H1 (cell line): ENCODE results near the gene UBTD1. TPM values are rescaled to one million over a fixed set of nuclear protein-coding genes. Genes with fewer than 3 reads are reported as not detected.

Source experiments
- CTCF ChIA-PET: fragments of 300-600 bp; sonication (Branson Sonifier 250); formaldehyde crosslinking; loops from one replicate; lab custom pipeline; 2021; ENCODE audit not compliant: partially characterized antibody; lab: Charles Lee
- POLR2A ChIA-PET: fragments of 300-600 bp; sonication (Branson Sonifier 250); formaldehyde crosslinking; loops from one replicate; lab custom pipeline; 2021; ENCODE audit warnings: inconsistent platforms; ENCODE audit not compliant: partially characterized antibody; lab: Charles Lee
- DNase-seq, 2 experiments: peaks; one replicate each; pipeline versions ENCODE4 v3.0.0 to v3.0.0-alpha.2; 2010 to 2022; ENCODE audit warnings: low spot score in 2 of 2, low read depth in 1 of 2, mixed read lengths in 1 of 2
- FAIRE-seq: peaks from 2 replicates; lab custom pipeline; 2011; peaks lifted over from hg19 to GRCh38; lab: Jason Lieb, UNC
- H2AFZ ChIP-seq: 2 replicates; pipeline ENCODE4 v1.8.1; 2012; ENCODE audit warnings: low read length, inconsistent platforms
- H2AK5ac ChIP-seq: 2 replicates; pipeline ENCODE4 v1.6.1; 2013; ENCODE audit warnings: low read depth, low read length
- H2BK120ac ChIP-seq: replicated peaks from 2 replicates; pipeline ENCODE3; 2013; ENCODE audit warnings: low read depth, low read length, inconsistent platforms
- H2BK12ac ChIP-seq: 2 replicates; pipeline ENCODE4 v1.6.1; 2013; ENCODE audit warnings: low read depth, low read length
- H2BK15ac ChIP-seq: 2 replicates; pipeline ENCODE4 v1.6.1; 2013; ENCODE audit warnings: low read length
- H2BK20ac ChIP-seq: 2 replicates; pipeline ENCODE4 v1.6.1; 2013; ENCODE audit warnings: low read length
- H2BK5ac ChIP-seq: 2 replicates; pipeline ENCODE4 v1.6.1; 2013; ENCODE audit warnings: low read depth, low read length
- H3K14ac ChIP-seq: 2 replicates; pipeline ENCODE4 v1.6.1; 2013; ENCODE audit warnings: inconsistent platforms; ENCODE audit not compliant: insufficient read length
- H3K18ac ChIP-seq: 2 replicates; pipeline ENCODE4 v1.6.1; 2013; ENCODE audit warnings: low read length; ENCODE audit errors: extremely low read depth
- H3K23ac ChIP-seq: 2 replicates; pipeline ENCODE4 v1.6.1; 2013; ENCODE audit warnings: inconsistent platforms; ENCODE audit not compliant: insufficient read length
- H3K23me2 ChIP-seq: 2 replicates; pipeline ENCODE4 v1.6.1; 2013; ENCODE audit warnings: low read depth, low read length
- H3K27ac ChIP-seq: 2 replicates; pipeline ENCODE4 v1.6.1; 2011; ENCODE audit warnings: low read depth, low read length, inconsistent platforms
- H3K27me3 ChIP-seq, 4 experiments: replicated peaks in 1 of 4; 1 replicate in 1 of 4; 2 replicates in 3 of 4; pipeline versions ENCODE4 v1.6.1 to v1.8.1; 2011 to 2013; ENCODE audit warnings: low read length in 3 of 4, mild to moderate bottlenecking in 3 of 4, inconsistent platforms in 2 of 4, mixed read lengths in 2 of 4, moderate library complexity in 1 of 4; ENCODE audit not compliant: control insufficient read depth in 3 of 4, insufficient read depth in 3 of 4; ENCODE audit errors: extremely low read depth in 1 of 4
- H3K36me3 ChIP-seq, 4 experiments: 2 replicates each; pipeline versions ENCODE4 v1.6.1 to v1.8.1; 2011 to 2013; ENCODE audit warnings: mild to moderate bottlenecking in 4 of 4, low read length in 3 of 4, moderate library complexity in 2 of 4, control low read depth in 1 of 4, inconsistent platforms in 1 of 4; ENCODE audit not compliant: insufficient read depth in 4 of 4, control insufficient read depth in 2 of 4
- H3K4ac ChIP-seq: replicated peaks from 2 replicates; pipeline ENCODE3; 2013; ENCODE audit warnings: low read length, low read depth, mixed read lengths, inconsistent platforms; ENCODE audit not compliant: insufficient read length
- H3K4me1 ChIP-seq, 4 experiments: replicated peaks in 1 of 4; 1 replicate in 1 of 4; 2 replicates in 3 of 4; pipeline versions ENCODE4 v1.6.1 to v1.8.1; 2011 to 2013; ENCODE audit warnings: low read length in 3 of 4, inconsistent platforms in 2 of 4, mixed read lengths in 1 of 4; ENCODE audit not compliant: insufficient read depth in 4 of 4, control insufficient read depth in 3 of 4
- H3K4me2 ChIP-seq, 2 experiments: 2 replicates each; pipeline versions ENCODE4 v1.6.1 to v1.8.1; 2011 to 2013; ENCODE audit warnings: low read depth in 2 of 2, low read length in 2 of 2, control low read depth in 1 of 2, inconsistent platforms in 1 of 2, mild to moderate bottlenecking in 1 of 2; ENCODE audit not compliant: insufficient read depth in 1 of 2
- H3K4me3 ChIP-seq, 4 experiments: fragments of 200-600, 300-600 bp in 1 of 4; sonication (generic), shearing (Covaris generic), sonication (Bioruptor Twin) in 1 of 4; 2 replicates each; pipeline versions ENCODE4 v1.5.1 to v1.8.1; 2011 to 2016; ENCODE audit warnings: low read length in 4 of 4, low read depth in 3 of 4, control low read depth in 2 of 4, inconsistent platforms in 2 of 4, mild to moderate bottlenecking in 2 of 4, mixed read lengths in 1 of 4, moderate library complexity in 1 of 4; ENCODE audit not compliant: insufficient read depth in 2 of 4; ENCODE audit errors: extremely low read depth in 1 of 4
- H3K56ac ChIP-seq: replicated peaks from 2 replicates; pipeline ENCODE3; 2013; ENCODE audit warnings: low read depth, mild to moderate bottlenecking, mixed read lengths, low read length, inconsistent platforms; ENCODE audit not compliant: insufficient read length
- H3K79me1 ChIP-seq: 2 replicates; pipeline ENCODE4 v1.6.1; 2013; ENCODE audit warnings: low read depth, low read length, control low read depth
- H3K79me2 ChIP-seq, 2 experiments: 2 replicates each; pipeline versions ENCODE4 v1.6.1 to v1.8.1; 2012 to 2013; ENCODE audit warnings: low read length in 2 of 2, mild to moderate bottlenecking in 2 of 2, inconsistent platforms in 1 of 2; ENCODE audit not compliant: insufficient read depth in 2 of 2, control insufficient read depth in 1 of 2
- H3K9ac ChIP-seq, 4 experiments: replicated peaks in 1 of 4; 1 replicate in 1 of 4; 2 replicates in 3 of 4; pipeline versions ENCODE4 v1.6.1 to v1.8.1; 2011 to 2013; ENCODE audit warnings: low read depth in 3 of 4, low read length in 3 of 4, control low read depth in 2 of 4, mild to moderate bottlenecking in 2 of 4, moderate library complexity in 2 of 4, inconsistent platforms in 1 of 4; ENCODE audit errors: extremely low read depth in 1 of 4
- H3K9me3 ChIP-seq, 2 experiments: 2 replicates each; pipeline versions ENCODE4 v1.6.1 to v1.8.1; 2012 to 2013; ENCODE audit warnings: mild to moderate bottlenecking in 2 of 2, moderate library complexity in 2 of 2, control low read depth in 1 of 2, inconsistent platforms in 1 of 2, low read depth in 1 of 2, low read length in 1 of 2, mixed read lengths in 1 of 2; ENCODE audit not compliant: insufficient read depth in 2 of 2
- H4K20me1 ChIP-seq, 2 experiments: replicated peaks in 1 of 2; 2 replicates each; pipeline versions ENCODE3 to v1.8.1; 2011 to 2013; ENCODE audit warnings: inconsistent platforms in 2 of 2, low read length in 2 of 2, mild to moderate bottlenecking in 1 of 2; ENCODE audit not compliant: insufficient read depth in 2 of 2, control insufficient read depth in 1 of 2
- H4K5ac ChIP-seq: 2 replicates; pipeline ENCODE4 v1.6.1; 2013; ENCODE audit warnings: low read length, low read depth, mixed read lengths, inconsistent platforms; ENCODE audit not compliant: insufficient read length
- H4K8ac ChIP-seq: 2 replicates; pipeline ENCODE4 v1.8.0; 2013; ENCODE audit warnings: mild to moderate bottlenecking, moderate library complexity, low read length, inconsistent platforms; ENCODE audit not compliant: insufficient read depth; ENCODE audit errors: extremely low read depth
- H4K91ac ChIP-seq: replicated peaks from 2 replicates; pipeline ENCODE3; 2013; ENCODE audit warnings: low read length, mixed read lengths, inconsistent platforms; ENCODE audit not compliant: insufficient read length
- CHD1 ChIP-seq: IDR thresholded peaks from 2 replicates; pipeline ENCODE4 v1.6.1; 2012; ENCODE audit warnings: low read depth, low read length, improper control_type of control experiment
- KDM1A ChIP-seq: fragments of 200-600, 300-600 bp; sonication (generic); IDR thresholded peaks from 2 replicates; pipeline ENCODE4 v1.7.1; 2016; ENCODE audit warnings: mild to moderate bottlenecking, low read length, borderline replicate concordance
- MAFK ChIP-seq: IDR thresholded peaks from 2 replicates; pipeline ENCODE4 v1.6.1; 2012; ENCODE audit warnings: low read depth, mild to moderate bottlenecking, improper control_type of control experiment, low read length
- NANOG ChIP-seq: IDR thresholded peaks from 2 replicates; pipeline ENCODE4 v1.6.1; 2011; ENCODE audit warnings: low read length, low read depth, mild to moderate bottlenecking, inconsistent platforms; ENCODE audit not compliant: insufficient read depth, poor library complexity, severe bottlenecking
- POU5F1 ChIP-seq: IDR thresholded peaks from 2 replicates; pipeline ENCODE4 v1.6.1; 2011; ENCODE audit warnings: low read depth, mild to moderate bottlenecking, low read length, moderate library complexity
- SP2 ChIP-seq: IDR thresholded peaks from 2 replicates; pipeline ENCODE4 v1.6.1; 2012; ENCODE audit warnings: mild to moderate bottlenecking, low read length, inconsistent platforms
- SUZ12 ChIP-seq: fragments of 200-600 bp; sonication (generic); IDR thresholded peaks from 2 replicates; pipeline ENCODE4 v1.6.1; 2012; ENCODE audit warnings: mild to moderate bottlenecking, inconsistent platforms, low read length, moderate library complexity, mixed read lengths
- TCF12 ChIP-seq: IDR thresholded peaks from 2 replicates; pipeline ENCODE4 v1.6.1; 2011; ENCODE audit warnings: low read depth, mild to moderate bottlenecking, low read length
- USF2 ChIP-seq: IDR thresholded peaks from 2 replicates; pipeline ENCODE4 v1.6.1; 2011; ENCODE audit warnings: low read length, improper control_type of control experiment
- ZNF274 ChIP-seq: IDR thresholded peaks from 2 replicates; pipeline ENCODE4 v1.7.0; 2012; ENCODE audit warnings: low read length, borderline replicate concordance; ENCODE audit errors: extremely low read depth
- WGBS, 2 experiments: shearing (Covaris generic) in 1 of 2; methylation state at CpG; one replicate each; pipeline versions ENCODE4 v1.1.6 to v1.1.7; 2013 to 2015; ENCODE audit warnings: low lambda C conversion rate in 2 of 2, mixed read lengths in 2 of 2, inconsistent platforms in 1 of 2, low coverage in 1 of 2, missing lambda C conversion rate in 1 of 2; ENCODE audit not compliant: insufficient replicate concordance in 2 of 2, insufficient coverage in 1 of 2, insufficient read length in 1 of 2; ENCODE audit errors: extremely low coverage in 1 of 2, missing lambda C conversion rate in 1 of 2; 5-methylcytosine and 5-hydroxymethylcytosine counted together
- polyA plus RNA-seq, 7 experiments: library from polyadenylated mRNA; depleted of rRNA in 3 of 7; stranded (reverse) in 5 of 7; unstranded in 2 of 7; fragments of >200 nt in 5 of 7; fragments of 200-250 nt in 2 of 7; gene quantifications; 1 replicate in 5 of 7; 2 replicates in 1 of 7; 4 replicates in 1 of 7; pipeline versions ENCODE4 v1.2.1 to v1.2.3, GENCODE V29; 2011 to 2013; ENCODE audit warnings: missing spikeins in 2 of 7, mixed read lengths in 2 of 7
- total RNA-seq: library from RNA; stranded (reverse); fragmentation: NEBNext Ultra II Directional; extraction: Animal tissue kit (Norgen Biotek cat#: 25700); gene quantifications from 2 replicates; pipeline ENCODE4 v1.2.1, GENCODE V29; 2021
- TF ChIP-seq, protein P1 (sequence below), 3 experiments: IDR thresholded peaks; 1 replicate in 2 of 3; 2 replicates in 1 of 3; pipeline versions ENCODE4 v1.5.1 to v1.6.1; 2011; ENCODE audit warnings: low read length in 3 of 3, mild to moderate bottlenecking in 3 of 3, inconsistent platforms in 2 of 3, low read depth in 1 of 3, moderate library complexity in 1 of 3; ENCODE audit not compliant: insufficient read depth in 1 of 3; ENCODE audit errors: control extremely low read depth in 1 of 3

UBTD1 gene
- total and polyA plus RNA-seq, 2 of the 8 experiments (the other 6 are each of a cell fraction or from before 2014, with no cell fraction given): 22.3 to 36.2 TPM

DNA sequence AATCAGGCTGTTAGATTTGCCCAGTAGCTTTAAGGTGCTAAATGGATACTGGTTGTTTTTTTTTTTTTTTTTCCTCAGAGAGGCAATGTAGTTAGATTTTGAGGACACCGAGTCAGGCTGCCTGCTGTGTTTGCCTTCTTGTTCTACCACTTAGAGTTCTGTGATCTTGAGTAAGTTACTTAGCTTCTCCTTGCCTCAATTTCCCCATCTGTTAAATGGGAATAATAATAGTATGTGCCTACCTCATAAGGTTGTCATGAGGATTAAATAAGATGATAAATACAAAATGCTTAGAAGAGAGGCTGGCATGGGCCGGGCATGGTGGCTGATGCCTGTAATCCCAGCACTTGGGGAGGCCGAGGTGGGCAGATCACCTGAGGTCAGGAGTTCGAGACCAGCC is 120.0 kb downstream of the UBTD1 start:
- Histone ChIP-seq H2BK12ac (no peak overlapping the region), H4K5ac (no peak overlapping the region), H3K27ac (no peak overlapping the region), H4K91ac (no peak overlapping the region), H2AK5ac (no peak overlapping the region), H3K23me2 (no peaks in the 10 kb centered on the region)
- CTCF ChIA-PET: interaction anchor here (0.6 to 12.2 kb wide), 3 partner anchors 31 to 1609 kb away, joined by 3 to 152 read pairs (median 3); partner anchors contain the start of gene ANKRD2
- no peak for FAIRE-seq
- TF ChIP-seq CHD1 (no peak), TCF12 (no peak), USF2 (no peak), ZNF274 (no peak), NANOG (no peak), SUZ12 (no peak), MAFK (no peak), KDM1A (no peak), SP2 (no peak), POU5F1 (no peak)
- TF ChIP-seq, protein P1, sequence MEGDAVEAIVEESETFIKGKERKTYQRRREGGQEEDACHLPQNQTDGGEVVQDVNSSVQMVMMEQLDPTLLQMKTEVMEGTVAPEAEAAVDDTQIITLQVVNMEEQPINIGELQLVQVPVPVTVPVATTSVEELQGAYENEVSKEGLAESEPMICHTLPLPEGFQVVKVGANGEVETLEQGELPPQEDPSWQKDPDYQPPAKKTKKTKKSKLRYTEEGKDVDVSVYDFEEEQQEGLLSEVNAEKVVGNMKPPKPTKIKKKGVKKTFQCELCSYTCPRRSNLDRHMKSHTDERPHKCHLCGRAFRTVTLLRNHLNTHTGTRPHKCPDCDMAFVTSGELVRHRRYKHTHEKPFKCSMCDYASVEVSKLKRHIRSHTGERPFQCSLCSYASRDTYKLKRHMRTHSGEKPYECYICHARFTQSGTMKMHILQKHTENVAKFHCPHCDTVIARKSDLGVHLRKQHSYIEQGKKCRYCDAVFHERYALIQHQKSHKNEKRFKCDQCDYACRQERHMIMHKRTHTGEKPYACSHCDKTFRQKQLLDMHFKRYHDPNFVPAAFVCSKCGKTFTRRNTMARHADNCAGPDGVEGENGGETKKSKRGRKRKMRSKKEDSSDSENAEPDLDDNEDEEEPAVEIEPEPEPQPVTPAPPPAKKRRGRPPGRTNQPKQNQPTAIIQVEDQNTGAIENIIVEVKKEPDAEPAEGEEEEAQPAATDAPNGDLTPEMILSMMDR (IDR thresholded peaks at IDR 0.05; ENCODE audit: control extremely low read depth in 1 of 3, insufficient read depth in 1 of 3, low read depth in 1 of 3, low read length in 3 of 3): no peak
- TF ChIP-seq, all 59 proteins: peak for 0
- H2BK5ac ChIP-seq: no peak overlapping the region
- H3K79me2 ChIP-seq: no peaks in the 10 kb centered on the region
- no peak overlapping the region for H3K9ac ChIP-seq
- WGBS, 2 experiments: 77% methylated on average over 4 of the region's 4 CpGs; no CpG with 5 or more reads in 1 of the 2 experiments
- H3K79me1 ChIP-seq: no peaks in the 10 kb centered on the region
- no peak for DNase-seq
- no peaks in the 10 kb centered on the region for H3K27me3 ChIP-seq
- no peak overlapping the region for H3K4ac ChIP-seq
- no peak overlapping the region for H2BK120ac ChIP-seq
- no peak overlapping the region for H3K23ac ChIP-seq
- H2BK15ac ChIP-seq: no peak overlapping the region
- H4K20me1 ChIP-seq: peaks cover 0 to 4% of the 10 kb centered on the region in 2 experiments
- H3K9me3 ChIP-seq: no peaks in the 10 kb centered on the region
- H3K4me2 ChIP-seq: no peak overlapping the region
- H3K4me1 ChIP-seq: no peaks in the 10 kb centered on the region
- POLR2A ChIA-PET: interaction anchor here (1.6 kb wide), 1 partner anchor 8 kb away, joined by 5 read pairs; no protein-coding TSS in a partner anchor
- H4K8ac ChIP-seq: no peak overlapping the region
- H3K4me3 ChIP-seq: no peak overlapping the region
- peaks cover 0 to 3% (median 2%) of the 10 kb centered on the region in 4 experiments; a peak in 1 of 8 replicates for H3K36me3 ChIP-seq
- no peak overlapping the region for H3K14ac ChIP-seq
- H2AFZ ChIP-seq: no peak overlapping the region
- H2BK20ac ChIP-seq: no peak overlapping the region
- no peak overlapping the region for H3K18ac ChIP-seq
- H3K56ac ChIP-seq: no peak overlapping the region
